ENCODE results near the gene PDE2A. TPM values are rescaled to one million over a fixed set of nuclear protein-coding genes. Genes with fewer than 3 reads are reported as not detected.

The PDE2A gene
- total RNA-seq: 10 to 100 TPM; 32.1 to 43.9 (median 37.0) TPM
- 43.1 TPM for polyA plus RNA-seq
- long read RNA-seq, donor 1, full-length matches to known transcripts: 21 of 56 reads
- long read RNA-seq, donor 1, partial matches to known transcripts: 22 of 56 reads
- long read RNA-seq, donor 1, other reads (novel, unspliced or antisense): 13 of 56 reads
- long read RNA-seq, donor 2, full-length matches to known transcripts: 24 of 41 reads
- long read RNA-seq, donor 2, partial matches to known transcripts: 8 of 41 reads
- long read RNA-seq, donor 2, other reads (novel, unspliced or antisense): 9 of 41 reads
- long read RNA-seq, donor 3, full-length matches to known transcripts: 60 of 114 reads
- long read RNA-seq, donor 3, partial matches to known transcripts: 38 of 114 reads
- long read RNA-seq, donor 3, other reads (novel, unspliced or antisense): 16 of 114 reads
- long read RNA-seq, donor 4, full-length matches to known transcripts: 17 of 33 reads
- long read RNA-seq, donor 4, partial matches to known transcripts: 12 of 33 reads
- long read RNA-seq, donor 4, other reads (novel, unspliced or antisense): 4 of 33 reads

DNA sequence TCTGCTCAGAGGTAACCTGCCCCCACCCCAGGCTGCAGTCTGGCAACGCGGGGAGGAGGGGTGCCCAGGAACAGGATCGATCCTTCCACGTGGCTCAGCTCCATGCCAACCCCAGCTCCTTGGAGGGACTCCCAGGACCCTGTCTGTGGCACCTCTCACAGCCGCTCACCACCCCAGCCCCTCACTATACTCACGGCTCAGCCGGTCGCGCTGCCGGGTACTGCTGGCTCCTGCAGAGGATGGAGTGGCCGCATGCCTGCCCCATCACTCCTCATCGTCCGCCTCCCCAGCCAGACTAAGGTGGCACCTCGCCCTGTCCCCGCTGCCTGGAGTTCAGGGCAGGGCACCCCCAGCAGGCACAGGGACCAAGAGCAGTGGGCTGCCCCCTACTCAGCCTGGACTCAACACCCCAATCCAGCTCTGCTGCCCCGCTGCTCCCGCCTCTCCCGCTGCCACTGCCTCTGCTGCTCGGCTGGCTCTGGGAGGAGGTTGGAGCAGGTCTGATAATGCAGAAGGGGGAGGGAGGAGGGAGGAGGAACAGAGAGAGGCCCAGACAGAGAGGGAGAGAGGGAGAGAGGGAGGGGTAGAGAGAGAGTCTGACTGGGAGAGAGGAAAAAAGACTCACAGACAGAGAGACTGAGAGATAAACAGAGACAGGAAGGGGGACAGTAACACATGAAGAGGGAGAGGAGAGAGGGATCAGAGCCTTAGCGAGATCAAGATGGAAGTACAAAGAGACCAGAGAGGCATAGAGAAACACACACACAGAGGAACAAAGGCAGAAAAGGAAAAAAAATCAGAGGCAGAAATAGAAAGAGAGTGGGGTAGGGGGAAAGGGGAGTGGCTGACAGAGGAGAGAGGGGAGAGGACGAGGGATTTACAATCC, at the start of gene PDE2A:
Gene PDE2A (minus strand): TSS at position 480 of the 886 bp plus-strand sequence. CDS start 215 bp downstream, at position 265.
- Histone ChIP-seq H3K9me3 (ENCODE audit: control insufficient read depth, low read length) (no peaks in the 10 kb centered on the region), H3K27ac (ENCODE audit: low read length) (no peak within 1 kb of the TSS), H3K4me1 (ENCODE audit: control insufficient read depth, insufficient read depth, low read length) (no peaks in the 10 kb centered on the region), H3K27me3 (ENCODE audit: control insufficient read depth, insufficient read depth) (no peaks in the 10 kb centered on the region), H3K4me3 (ENCODE audit: low read length) (no peak within 1 kb of the TSS)
- 5% methylated on average over 21 of the region's 21 CpGs for WGBS
- intact Hi-C loops (cut with DNase I): no loop called here
- ATAC-seq: no peak
- DNase-seq: peak in 1 of 3 donors; percentile 53

DNA sequence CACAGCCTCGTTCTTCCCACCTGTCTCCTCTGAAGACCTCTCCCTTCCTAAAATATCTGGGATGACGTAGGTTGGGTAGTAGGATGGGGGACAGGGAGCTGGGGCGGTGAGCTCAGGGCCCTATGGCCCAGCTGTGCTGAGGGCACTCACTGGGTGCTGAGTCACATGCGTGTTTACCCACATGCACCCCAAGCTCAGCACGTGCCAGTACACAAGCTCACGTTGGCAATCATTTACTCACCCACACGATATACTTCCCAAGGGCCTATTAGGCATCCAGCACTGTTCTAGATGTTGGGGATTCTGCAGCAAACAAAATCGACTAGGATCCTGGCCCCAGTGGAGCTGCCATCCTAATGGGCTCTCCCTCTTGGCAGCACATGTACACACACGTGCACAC, 49.3 kb upstream of the PDE2A start:
- DNase-seq (peak in 1 of 3 donors; percentile 21), ATAC-seq (no peak)
- Histone ChIP-seq H3K27me3 (ENCODE audit: control insufficient read depth, insufficient read depth) (no peaks in the 10 kb centered on the region), H3K27ac (ENCODE audit: low read length) (no peak overlapping the region), H3K4me1 (ENCODE audit: control insufficient read depth, insufficient read depth, low read length) (peaks cover 23% of the 10 kb centered on the region), H3K4me3 (ENCODE audit: low read length) (no peak overlapping the region), H3K9me3 (ENCODE audit: control insufficient read depth, low read length) (no peaks in the 10 kb centered on the region)
- WGBS: 80% methylated on average over 9 of the region's 9 CpGs
- intact Hi-C loops (cut with DNase I): loop anchor here in 2 of 4 donors (10.0 kb wide), 2 partner anchors 451 to 461 kb away; no protein-coding TSS in a partner anchor

DNA sequence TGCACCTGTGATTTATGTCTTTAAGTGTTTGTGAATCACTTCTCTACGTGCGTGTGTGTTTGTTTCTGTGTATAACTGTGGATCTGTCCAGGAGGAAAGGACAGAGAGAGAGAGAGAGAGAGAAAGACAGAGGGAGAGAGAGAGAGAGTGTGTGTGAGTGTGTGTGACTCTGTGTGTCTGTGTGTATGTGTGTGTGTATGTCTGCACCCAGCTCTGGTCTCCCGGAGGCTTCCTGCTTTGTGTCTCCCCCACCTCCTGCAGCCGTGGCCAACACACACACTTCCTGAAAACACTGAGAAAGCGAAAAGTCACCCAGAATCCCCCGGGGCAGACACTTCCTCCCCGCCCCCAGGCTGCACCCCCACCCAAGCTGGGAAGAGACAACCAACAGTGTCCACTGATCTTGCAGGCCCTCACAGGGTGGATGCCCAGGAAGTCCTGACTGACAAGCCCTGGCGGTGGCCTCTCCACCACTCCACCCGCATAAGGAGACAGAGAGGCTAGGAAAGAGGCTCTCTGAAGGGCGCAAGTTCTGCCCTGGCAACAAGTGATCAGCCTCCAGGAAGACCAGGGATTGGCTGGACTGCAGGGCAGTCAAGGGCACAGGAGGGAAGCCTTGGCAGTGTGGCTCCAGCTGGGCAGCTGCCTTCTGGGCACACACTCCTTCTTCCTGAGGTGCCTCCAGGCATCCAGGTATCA, 48.0 kb upstream of the PDE2A start:
- Histone ChIP-seq H3K27me3 (ENCODE audit: control insufficient read depth, insufficient read depth) (no peaks in the 10 kb centered on the region), H3K4me3 (ENCODE audit: low read length) (peak overlapping the region; percentile 53), H3K4me1 (ENCODE audit: control insufficient read depth, insufficient read depth, low read length) (peaks cover 20% of the 10 kb centered on the region), H3K27ac (ENCODE audit: low read length) (peak overlapping the region; percentile 99), H3K9me3 (ENCODE audit: control insufficient read depth, low read length) (no peaks in the 10 kb centered on the region)
- intact Hi-C loops (cut with DNase I): loop anchor here in 2 of 4 donors (10.0 kb wide), 2 partner anchors 453 to 463 kb away; no protein-coding TSS in a partner anchor
- WGBS: under 1% methylated on average over 10 of the region's 10 CpGs
- ATAC-seq (peak; percentile 85 to 88), DNase-seq (peak; percentile 89 to 95 (median 94))

DNA sequence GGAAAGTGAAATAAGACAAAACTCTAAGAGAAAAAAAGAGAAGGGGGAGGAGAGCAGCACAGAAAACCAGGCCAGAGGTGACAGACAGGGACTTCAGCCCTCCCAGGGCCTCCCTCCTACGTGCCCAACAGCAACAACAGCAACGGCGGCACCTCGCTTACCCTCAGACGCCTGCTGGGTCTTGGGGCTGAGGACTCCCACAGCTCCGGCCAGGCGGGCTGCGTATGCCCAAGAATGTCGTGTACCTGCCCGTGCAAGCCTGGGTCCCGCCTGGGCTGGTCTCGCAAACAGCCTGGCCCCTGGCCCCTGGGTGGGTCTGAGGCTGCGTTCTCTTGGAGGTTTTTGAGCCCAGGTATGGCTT, 47.4 kb upstream of the PDE2A start:
- DNase-seq (peak; percentile 35 to 78 (median 77)), ATAC-seq (peak; percentile 9 to 15)
- Histone ChIP-seq H3K4me3 (ENCODE audit: low read length) (peak overlapping the region; percentile 53), H3K27me3 (ENCODE audit: control insufficient read depth, insufficient read depth) (no peaks in the 10 kb centered on the region), H3K4me1 (ENCODE audit: control insufficient read depth, insufficient read depth, low read length) (peaks cover 23% of the 10 kb centered on the region), H3K9me3 (ENCODE audit: control insufficient read depth, low read length) (no peaks in the 10 kb centered on the region), H3K27ac (ENCODE audit: low read length) (peak overlapping the region; percentile 99)
- WGBS: 6% methylated on average over 13 of the region's 13 CpGs
- intact Hi-C loops (cut with DNase I): loop anchor here in 2 of 4 donors (10.0 kb wide), 2 partner anchors 453 to 463 kb away; no protein-coding TSS in a partner anchor

DNA sequence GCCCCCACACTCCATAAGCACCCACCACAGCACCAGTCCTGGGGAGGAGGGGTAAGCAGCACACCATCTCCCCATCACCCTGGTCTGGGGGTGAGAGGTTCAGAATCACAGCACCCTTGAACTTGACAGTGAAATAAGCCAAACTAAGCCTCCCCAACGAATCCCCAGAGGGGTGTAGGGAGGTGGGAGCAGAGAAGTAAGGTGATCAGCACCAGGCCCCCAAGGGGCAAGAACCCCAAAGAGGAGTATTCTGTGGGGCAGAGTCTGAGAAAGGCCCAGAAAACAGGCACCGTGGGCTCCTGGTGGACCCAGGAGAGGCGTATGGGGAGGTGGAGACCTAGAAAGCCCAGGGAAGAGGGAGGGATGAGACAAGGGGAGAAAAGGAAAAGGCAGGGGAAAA, 47.1 kb upstream of the PDE2A start:
- intact Hi-C loops (cut with DNase I): loop anchor here in 2 of 4 donors (10.0 kb wide), 2 partner anchors 454 to 464 kb away; no protein-coding TSS in a partner anchor
- 8% methylated on average over 3 of the region's 3 CpGs for WGBS
- Histone ChIP-seq H3K4me3 (ENCODE audit: low read length) (peak overlapping the region; percentile 53), H3K27me3 (ENCODE audit: control insufficient read depth, insufficient read depth) (no peaks in the 10 kb centered on the region), H3K9me3 (ENCODE audit: control insufficient read depth, low read length) (no peaks in the 10 kb centered on the region), H3K27ac (ENCODE audit: low read length) (peak overlapping the region; percentile 99), H3K4me1 (ENCODE audit: control insufficient read depth, insufficient read depth, low read length) (peaks cover 26% of the 10 kb centered on the region)
- ATAC-seq (no peak), DNase-seq (peak in 1 of 3 donors; percentile 40)

DNA sequence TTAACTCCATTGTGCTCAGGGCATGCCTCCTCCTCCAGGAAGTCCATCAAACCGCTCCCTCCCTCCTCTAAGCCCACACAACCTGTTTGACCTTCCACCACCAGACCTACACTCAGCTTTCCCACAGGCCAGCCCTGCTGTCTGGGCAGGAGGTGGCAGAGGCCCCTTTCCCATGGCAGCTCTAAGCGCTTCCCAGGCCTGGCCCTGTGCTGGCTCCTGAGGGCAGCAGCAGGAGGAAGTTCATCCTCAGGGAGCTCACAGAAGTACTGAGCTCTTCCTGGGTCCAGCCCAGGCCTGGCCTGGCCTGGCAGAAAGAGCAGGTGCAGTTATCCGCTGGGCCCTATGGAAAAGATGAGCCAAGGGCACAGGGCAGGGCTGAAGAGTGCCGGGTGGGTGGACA, 46.6 kb upstream of the PDE2A start:
- Histone ChIP-seq H3K9me3 (ENCODE audit: control insufficient read depth, low read length) (no peaks in the 10 kb centered on the region), H3K27ac (ENCODE audit: low read length) (peak overlapping the region; percentile 99), H3K4me1 (ENCODE audit: control insufficient read depth, insufficient read depth, low read length) (peaks cover 26% of the 10 kb centered on the region), H3K27me3 (ENCODE audit: control insufficient read depth, insufficient read depth) (no peaks in the 10 kb centered on the region), H3K4me3 (ENCODE audit: low read length) (peak overlapping the region; percentile 53)
- DNase-seq: peak; percentile 24 to 66 (median 58)
- intact Hi-C loops (cut with DNase I): loop anchor here in 2 of 4 donors (10.0 kb wide), 2 partner anchors 454 to 464 kb away; no protein-coding TSS in a partner anchor
- ATAC-seq: no peak
- 67% methylated on average over 4 of the region's 4 CpGs for WGBS

DNA sequence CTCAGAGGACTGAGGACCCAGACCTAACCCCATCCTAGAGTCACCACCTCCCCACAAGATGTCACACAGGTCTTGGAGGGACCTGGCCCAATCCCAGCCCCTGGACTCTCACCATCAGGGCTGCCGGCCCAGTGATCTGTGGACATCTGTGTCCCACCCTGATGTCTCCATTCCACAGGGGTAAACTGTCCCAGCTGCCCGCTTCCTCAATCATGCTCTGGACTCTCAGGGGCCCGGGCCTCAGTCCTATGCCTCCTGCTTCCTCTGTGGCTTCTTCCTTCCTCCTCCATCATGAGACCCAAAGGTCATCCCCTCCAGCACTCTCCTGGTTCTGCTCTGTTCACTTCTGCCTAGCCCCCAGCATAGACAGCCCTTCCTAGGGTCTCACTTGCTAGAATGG, 45.8 kb upstream of the PDE2A start:
- Histone ChIP-seq H3K9me3 (ENCODE audit: control insufficient read depth, low read length) (no peaks in the 10 kb centered on the region), H3K4me1 (ENCODE audit: control insufficient read depth, insufficient read depth, low read length) (peaks cover 26% of the 10 kb centered on the region), H3K27me3 (ENCODE audit: control insufficient read depth, insufficient read depth) (no peaks in the 10 kb centered on the region), H3K27ac (ENCODE audit: low read length) (peak overlapping the region; percentile 99), H3K4me3 (ENCODE audit: low read length) (peak overlapping the region; percentile 53)
- intact Hi-C loops (cut with DNase I): loop anchor here in 2 of 4 donors (10.0 kb wide), 2 partner anchors 455 to 465 kb away; no protein-coding TSS in a partner anchor
- 37% methylated on average over 3 of the region's 3 CpGs for WGBS
- ATAC-seq: no peak
- DNase-seq: peak; percentile 30 to 73 (median 70)

DNA sequence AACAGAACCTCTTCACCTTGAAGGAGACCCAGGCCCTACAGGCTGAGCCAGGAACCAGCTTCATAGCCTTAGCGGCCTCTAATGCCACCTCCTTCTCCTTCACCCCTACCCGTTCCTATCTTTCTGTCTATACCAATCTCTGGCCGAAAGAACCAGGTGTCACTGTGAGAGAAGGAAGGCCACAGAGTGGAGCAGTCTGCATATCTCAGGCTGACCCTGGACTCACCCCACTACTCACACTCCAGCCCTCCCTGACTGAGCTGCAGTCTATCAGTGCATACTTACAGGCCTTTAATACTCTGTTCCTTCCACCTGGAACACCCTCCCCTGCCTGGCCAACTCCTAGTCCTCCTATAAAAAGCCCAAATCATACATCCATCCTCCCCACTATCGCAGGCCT, 45.3 kb upstream of the PDE2A start:
- intact Hi-C loops (cut with DNase I): no loop called here
- Histone ChIP-seq H3K27me3 (ENCODE audit: control insufficient read depth, insufficient read depth) (no peaks in the 10 kb centered on the region), H3K27ac (ENCODE audit: low read length) (peak overlapping the region; percentile 99), H3K4me1 (ENCODE audit: control insufficient read depth, insufficient read depth, low read length) (peaks cover 26% of the 10 kb centered on the region), H3K4me3 (ENCODE audit: low read length) (no peak overlapping the region), H3K9me3 (ENCODE audit: control insufficient read depth, low read length) (no peaks in the 10 kb centered on the region)
- ATAC-seq (no peak), DNase-seq (peak in 1 of 3 donors; percentile 22)
- 53% methylated on average over 4 of the region's 4 CpGs for WGBS

DNA sequence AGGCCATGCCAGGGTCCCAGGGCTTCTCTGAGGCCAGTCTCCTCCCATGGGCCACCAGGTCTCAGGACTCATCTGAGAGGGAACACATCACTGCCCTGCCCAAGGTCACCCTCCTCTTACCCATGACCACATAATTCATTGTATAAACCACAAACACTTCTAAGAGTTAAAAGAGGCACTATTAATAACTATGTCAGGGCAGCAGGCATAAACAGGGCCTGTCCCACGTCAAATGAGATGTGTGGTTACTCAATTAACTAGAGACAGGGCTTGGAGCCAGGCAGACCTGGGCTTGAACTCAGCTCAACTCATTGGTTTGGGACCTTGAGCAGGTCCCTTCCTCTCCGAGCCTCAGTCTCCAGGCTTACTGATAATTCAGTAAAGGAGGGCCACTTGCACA, 44.9 kb upstream of the PDE2A start:
- ATAC-seq: peak; percentile 10 to 12
- WGBS: 10% methylated on average over 2 of the region's 2 CpGs
- Histone ChIP-seq H3K4me1 (ENCODE audit: control insufficient read depth, insufficient read depth, low read length) (peaks cover 26% of the 10 kb centered on the region), H3K4me3 (ENCODE audit: low read length) (no peak overlapping the region), H3K9me3 (ENCODE audit: control insufficient read depth, low read length) (no peaks in the 10 kb centered on the region), H3K27ac (ENCODE audit: low read length) (peak overlapping the region; percentile 99), H3K27me3 (ENCODE audit: control insufficient read depth, insufficient read depth) (no peaks in the 10 kb centered on the region)
- intact Hi-C loops (cut with DNase I): no loop called here
- peak; percentile 61 to 73 (median 64) for DNase-seq

DNA sequence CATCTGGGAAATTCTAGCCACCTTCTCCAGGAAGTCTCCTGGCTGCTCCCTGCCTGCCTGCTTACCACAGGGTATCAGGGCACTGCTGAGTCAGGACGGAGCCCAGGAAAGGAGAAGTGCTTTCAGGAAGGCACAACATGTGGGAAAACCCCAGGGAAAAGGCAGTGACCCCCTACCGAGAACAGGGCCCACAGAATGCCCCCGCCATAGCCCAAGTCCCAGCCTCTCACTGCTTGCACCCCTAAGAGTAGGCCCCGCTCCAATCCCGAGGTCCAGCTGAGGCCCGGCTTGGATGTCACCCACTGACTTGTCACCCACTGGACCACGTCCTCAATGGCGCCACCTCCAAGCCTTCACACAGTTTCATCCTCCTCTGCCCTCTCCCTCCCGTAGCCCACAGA, 43.9 kb upstream of the PDE2A start:
- Histone ChIP-seq H3K27ac (ENCODE audit: low read length) (peak overlapping the region; percentile 14), H3K4me3 (ENCODE audit: low read length) (no peak overlapping the region), H3K4me1 (ENCODE audit: control insufficient read depth, insufficient read depth, low read length) (peaks cover 26% of the 10 kb centered on the region), H3K27me3 (ENCODE audit: control insufficient read depth, insufficient read depth) (no peaks in the 10 kb centered on the region), H3K9me3 (ENCODE audit: control insufficient read depth, low read length) (no peaks in the 10 kb centered on the region)
- WGBS: 73% methylated on average over 9 of the region's 9 CpGs
- ATAC-seq (no peak), DNase-seq (peak in 2 of 3 donors; percentile 56 to 67)
- intact Hi-C loops (cut with DNase I): no loop called here
